ENCODE measurements around the gene MEGF6. TPM values are rescaled to one million over a fixed set of nuclear protein-coding genes. Genes with fewer than 3 reads are reported as not detected.

Gene MEGF6
- total RNA-seq, 1 donor from 2014 or later: 209 TPM

DNA sequence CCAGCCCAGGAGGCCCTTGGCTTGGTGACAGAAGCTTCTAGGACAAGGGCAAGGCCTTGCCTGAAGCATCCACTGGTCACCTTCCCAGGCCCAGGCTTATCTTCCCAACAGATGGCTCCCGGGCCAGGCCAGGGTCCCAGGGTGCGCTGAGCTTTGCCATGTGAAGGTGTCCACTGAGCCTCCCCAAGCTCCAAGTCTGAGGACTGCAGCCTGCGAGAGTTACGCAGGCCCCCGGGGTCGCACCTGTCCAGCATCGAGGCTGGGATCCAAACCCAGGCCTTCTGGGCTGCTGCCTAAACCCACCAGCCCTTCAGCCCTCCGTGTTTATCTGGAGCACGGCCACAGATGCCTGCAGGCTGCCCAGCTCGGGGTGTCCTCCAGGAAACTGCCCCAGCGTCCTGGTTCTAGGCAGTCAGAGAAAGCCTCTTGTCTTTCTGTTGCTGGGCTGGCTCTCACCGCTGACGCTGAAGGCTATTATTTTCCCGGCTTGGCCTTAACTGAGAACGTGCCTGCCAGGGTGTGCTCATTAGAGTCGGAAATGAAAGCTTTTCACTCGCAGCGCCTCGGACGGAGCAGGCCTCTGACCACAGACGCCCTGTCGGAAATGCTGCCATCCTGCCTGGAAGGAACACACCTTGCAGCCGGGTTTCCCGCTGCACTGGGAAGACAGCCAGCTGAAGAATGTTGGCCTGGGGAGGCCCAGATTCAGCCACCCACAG lies 71.4 kb downstream of the MEGF6 start:
- Mint-ChIP-seq H3K9me3 (no peaks in the 10 kb centered on the region), H3K27ac (no peak overlapping the region), H3K36me3 (peaks cover 3% of the 10 kb centered on the region), H3K4me1 (peaks cover 15% of the 10 kb centered on the region), H3K4me3 (no peak overlapping the region), H3K27me3 (ENCODE audit: low read depth) (no peaks in the 10 kb centered on the region)
- no peak for DNase-seq (ENCODE audit: low spot score in 2 of 2, unreplicated experiment in 2 of 2)
- TF ChIP-seq, protein P1, sequence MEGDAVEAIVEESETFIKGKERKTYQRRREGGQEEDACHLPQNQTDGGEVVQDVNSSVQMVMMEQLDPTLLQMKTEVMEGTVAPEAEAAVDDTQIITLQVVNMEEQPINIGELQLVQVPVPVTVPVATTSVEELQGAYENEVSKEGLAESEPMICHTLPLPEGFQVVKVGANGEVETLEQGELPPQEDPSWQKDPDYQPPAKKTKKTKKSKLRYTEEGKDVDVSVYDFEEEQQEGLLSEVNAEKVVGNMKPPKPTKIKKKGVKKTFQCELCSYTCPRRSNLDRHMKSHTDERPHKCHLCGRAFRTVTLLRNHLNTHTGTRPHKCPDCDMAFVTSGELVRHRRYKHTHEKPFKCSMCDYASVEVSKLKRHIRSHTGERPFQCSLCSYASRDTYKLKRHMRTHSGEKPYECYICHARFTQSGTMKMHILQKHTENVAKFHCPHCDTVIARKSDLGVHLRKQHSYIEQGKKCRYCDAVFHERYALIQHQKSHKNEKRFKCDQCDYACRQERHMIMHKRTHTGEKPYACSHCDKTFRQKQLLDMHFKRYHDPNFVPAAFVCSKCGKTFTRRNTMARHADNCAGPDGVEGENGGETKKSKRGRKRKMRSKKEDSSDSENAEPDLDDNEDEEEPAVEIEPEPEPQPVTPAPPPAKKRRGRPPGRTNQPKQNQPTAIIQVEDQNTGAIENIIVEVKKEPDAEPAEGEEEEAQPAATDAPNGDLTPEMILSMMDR (IDR thresholded peaks at IDR 0.05; ENCODE audit: unreplicated experiment): no peak

DNA sequence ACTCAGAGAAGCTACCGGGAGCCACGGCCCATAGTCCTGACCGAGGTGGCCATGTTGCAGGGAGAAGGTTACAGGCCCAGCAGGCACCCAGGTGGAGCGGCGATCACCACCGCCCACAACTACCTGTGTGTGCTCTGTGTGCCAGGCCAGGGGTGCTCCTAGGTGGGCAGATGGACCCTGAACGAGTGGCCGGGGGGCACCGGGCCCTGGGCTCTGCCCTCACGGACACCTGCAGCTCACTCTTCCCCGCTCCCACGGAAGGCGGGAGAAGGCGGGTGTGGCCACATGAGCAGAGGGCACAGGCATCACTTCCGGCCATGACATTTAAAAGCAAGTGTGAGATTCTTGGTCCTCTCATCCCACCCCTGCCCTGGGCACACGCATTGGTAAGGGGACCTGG lies 73.9 kb downstream of the MEGF6 start:
- peaks cover 3% of the 10 kb centered on the region for H3K36me3 Mint-ChIP-seq

DNA sequence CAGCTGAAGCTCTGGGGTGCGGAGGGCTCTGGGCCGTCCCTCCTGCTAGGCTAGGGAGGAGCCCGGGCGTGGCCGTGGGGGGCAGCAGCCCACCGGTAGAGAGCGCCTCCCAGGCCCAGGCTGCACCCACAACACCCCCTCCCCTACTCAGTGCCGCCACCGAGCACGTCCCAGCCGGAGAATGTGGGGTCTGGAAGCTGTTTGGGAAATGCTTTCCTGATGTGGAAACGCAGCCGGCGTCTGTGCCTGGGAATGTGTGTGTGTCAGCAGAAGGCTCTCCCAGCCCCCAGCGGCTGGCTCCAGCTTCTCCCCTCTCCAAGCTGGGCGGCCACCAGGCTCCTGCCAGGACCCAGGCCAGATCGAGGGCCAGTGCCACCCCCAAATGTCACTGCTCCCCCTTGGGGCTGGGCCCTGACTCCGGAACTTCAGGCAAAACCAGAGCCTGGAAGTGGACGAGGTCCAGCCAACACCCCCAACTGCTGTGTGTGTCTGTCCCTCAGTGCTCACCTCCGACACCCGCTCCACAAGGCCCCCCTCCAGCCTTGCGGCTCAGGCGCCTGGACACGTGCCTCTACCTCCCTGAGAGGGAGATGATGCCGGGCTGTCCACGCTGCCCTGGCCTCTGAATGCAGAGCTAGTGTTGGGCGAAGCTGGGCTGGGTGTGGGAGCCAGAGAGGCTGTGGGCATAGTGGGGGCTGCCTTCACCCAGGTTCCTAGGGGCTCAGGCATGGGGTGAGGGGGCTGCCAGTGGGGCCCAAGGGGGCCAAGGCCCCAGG lies 74.7 kb downstream of the MEGF6 start:
- peaks cover 13% of the 10 kb centered on the region for H3K4me1 Mint-ChIP-seq
- H3K4me3 Mint-ChIP-seq: no peak overlapping the region
- H3K27me3 Mint-ChIP-seq (ENCODE audit: low read depth): no peaks in the 10 kb centered on the region
- H3K9me3 Mint-ChIP-seq: no peaks in the 10 kb centered on the region
- TF ChIP-seq, protein P1 (IDR thresholded peaks at IDR 0.05; ENCODE audit: unreplicated experiment): no peak
- no peak for DNase-seq (ENCODE audit: low spot score in 2 of 2, unreplicated experiment in 2 of 2)
- no peak overlapping the region for H3K27ac Mint-ChIP-seq
- peaks cover 3% of the 10 kb centered on the region for H3K36me3 Mint-ChIP-seq

More for the DNA sequence above, 73.9 kb downstream of the MEGF6 start:
- H3K4me1 Mint-ChIP-seq: peaks cover 10% of the 10 kb centered on the region
- TF ChIP-seq, protein P1 (IDR thresholded peaks at IDR 0.05; ENCODE audit: unreplicated experiment): no peak
- no peaks in the 10 kb centered on the region for H3K9me3 Mint-ChIP-seq
- no peak overlapping the region for H3K4me3 Mint-ChIP-seq
- no peak overlapping the region for H3K27ac Mint-ChIP-seq
- H3K27me3 Mint-ChIP-seq (ENCODE audit: low read depth): no peaks in the 10 kb centered on the region
- no peak for DNase-seq (ENCODE audit: low spot score in 2 of 2, unreplicated experiment in 2 of 2)

GRCh38 chr1:3535732-3536131 lies 75.6 kb downstream of the MEGF6 start:
- H3K27ac Mint-ChIP-seq: no peak overlapping the region
- no peaks in the 10 kb centered on the region for H3K9me3 Mint-ChIP-seq
- TF ChIP-seq, protein P1 (IDR thresholded peaks at IDR 0.05; ENCODE audit: unreplicated experiment): no peak
- peaks cover 14% of the 10 kb centered on the region for H3K4me1 Mint-ChIP-seq
- no peak for DNase-seq (ENCODE audit: low spot score in 2 of 2, unreplicated experiment in 2 of 2)
- H3K4me3 Mint-ChIP-seq: no peak overlapping the region
- H3K36me3 Mint-ChIP-seq: peaks cover 3% of the 10 kb centered on the region
- H3K27me3 Mint-ChIP-seq (ENCODE audit: low read depth): no peaks in the 10 kb centered on the region

DNA sequence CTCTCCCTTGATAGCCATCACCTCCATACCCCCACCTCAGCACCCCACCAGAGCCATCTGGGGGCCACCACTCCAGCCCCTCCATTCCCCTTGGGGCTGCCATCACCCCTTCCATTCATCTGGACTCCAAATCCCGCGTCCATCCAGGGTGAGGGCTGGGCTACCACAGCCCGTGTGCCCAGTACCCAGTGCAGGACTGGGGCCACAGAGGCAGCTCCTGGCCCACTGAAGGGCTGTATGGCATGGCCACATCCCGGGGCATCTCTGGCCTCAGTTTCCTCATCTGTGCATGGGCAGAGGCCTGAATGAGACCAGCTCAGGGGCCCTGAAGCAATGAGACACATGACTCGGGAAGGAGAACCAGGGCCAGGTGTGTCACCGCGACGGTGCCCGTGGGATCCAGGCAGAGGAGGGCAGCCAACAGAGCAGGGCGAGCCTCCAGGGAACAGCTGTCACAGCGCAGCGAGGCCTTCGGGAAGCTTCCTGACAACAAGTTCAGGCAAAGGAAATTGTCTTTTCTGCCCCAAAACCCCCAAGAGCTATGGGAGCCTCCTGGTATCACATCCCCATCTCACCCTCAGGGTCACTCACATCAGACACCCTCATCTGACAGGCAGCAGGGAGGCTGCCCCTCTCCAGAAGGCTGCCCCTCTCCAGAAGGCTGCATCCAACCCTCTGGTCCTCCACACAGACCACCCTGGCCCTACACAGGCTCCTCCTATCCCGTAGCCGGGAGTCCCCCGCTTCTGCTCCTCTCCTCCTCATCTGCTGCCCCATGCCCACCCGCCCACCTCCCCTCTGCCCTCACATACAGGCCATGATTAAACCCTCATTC lies 76.3 kb downstream of the MEGF6 start:
- DNase-seq (ENCODE audit: low spot score in 2 of 2, unreplicated experiment in 2 of 2): no peak
- no peaks in the 10 kb centered on the region for H3K27me3 Mint-ChIP-seq (ENCODE audit: low read depth)
- H3K4me3 Mint-ChIP-seq: no peak overlapping the region
- TF ChIP-seq, protein P1 (IDR thresholded peaks at IDR 0.05; ENCODE audit: unreplicated experiment): no peak
- H3K9me3 Mint-ChIP-seq: no peaks in the 10 kb centered on the region
- H3K4me1 Mint-ChIP-seq: peaks cover 20% of the 10 kb centered on the region
- no peaks in the 10 kb centered on the region for H3K36me3 Mint-ChIP-seq
- no peak overlapping the region for H3K27ac Mint-ChIP-seq
